GM12878 (cell line): ENCODE measurements around the gene SHQ1. TPM values are rescaled to one million over a fixed set of nuclear protein-coding genes. Genes with fewer than 3 reads are reported as not detected.

Experiments
- ATAC-seq: fragments of 200-7000 bp; cut with Tn5 transposase; 3 replicates; pipeline ENCODE4 v1.9.1; 2020; ENCODE audit warnings: mild to moderate bottlenecking, moderate library complexity
- BruUV-seq: library from RNA; stranded (reverse); fragments of 400-500 nt; replicated peaks from 2 replicates; lab custom pipeline; 2021; lab: Mats Ljungman, UMichigan
- CTCF ChIA-PET: fragments of 300-600 bp; sonication (Branson Sonifier 250); formaldehyde crosslinking; extraction: SDS; loops from one replicate; lab custom pipeline; 2021; ENCODE audit warnings: inconsistent platforms; lab: Yijun Ruan, JAX
- POLR2A ChIA-PET: fragments of 350-600 bp; formaldehyde crosslinking; extraction: SDS; loops from one replicate; lab custom pipeline; 2021; ENCODE audit warnings: inconsistent platforms; lab: Charles Lee
- RAD21 ChIA-PET: fragments of 300-600 bp; sonication (Branson Sonifier 250); formaldehyde crosslinking; loops from one replicate; lab custom pipeline; 2023; ENCODE audit warnings: antibody characterized with exemption; ENCODE audit not compliant: unreplicated experiment; lab: Charles Lee
- SMC1A ChIA-PET: fragments of 300-600 bp; sonication (Branson Sonifier 250); formaldehyde crosslinking; loops from one replicate; lab custom pipeline; 2023; ENCODE audit not compliant: unreplicated experiment, uncharacterized antibody; lab: Charles Lee
- DNase-seq: peaks from one replicate; pipeline ENCODE4 v3.0.0-alpha.2; 2011; ENCODE audit warnings: low read depth, low spot score
- FAIRE-seq: peaks from 3 replicates; lab custom pipeline; 2011; peaks lifted over from hg19 to GRCh38; lab: Jason Lieb, UNC
- H2AFZ ChIP-seq: 2 replicates; pipeline ENCODE4 v1.6.0; 2011; ENCODE audit warnings: low read depth, low read length, control low read depth; ENCODE audit not compliant: control insufficient read depth
- H3K27ac ChIP-seq: 2 replicates; pipeline ENCODE4 v1.5.1; 2011; ENCODE audit warnings: control low read depth; ENCODE audit not compliant: control insufficient read depth, insufficient read depth
- H3K27me3 ChIP-seq, 2 experiments: replicated peaks in 1 of 2; 2 replicates each; pipeline versions ENCODE4 v1.6.0 to v1.6.1; 2011; ENCODE audit warnings: low read length in 1 of 2; ENCODE audit not compliant: control insufficient read depth in 2 of 2, insufficient read depth in 2 of 2
- H3K36me3 ChIP-seq, 2 experiments: 2 replicates each; pipeline ENCODE4 v1.5.1; 2011; ENCODE audit warnings: low read length in 1 of 2; ENCODE audit not compliant: control insufficient read depth in 2 of 2, insufficient read depth in 2 of 2
- H3K4me1 ChIP-seq: 2 replicates; pipeline ENCODE4 v1.6.1; 2011; ENCODE audit warnings: mild to moderate bottlenecking, low read length, moderate library complexity, mixed read lengths; ENCODE audit not compliant: control insufficient read depth, insufficient read depth
- H3K4me2 ChIP-seq: 2 replicates; pipeline ENCODE4 v1.6.0; 2011; ENCODE audit warnings: control low read depth; ENCODE audit not compliant: control insufficient read depth, insufficient read depth
- H3K4me3 ChIP-seq: fragments of 200-600 bp; sonication (generic); 2 replicates; pipeline ENCODE4 v1.5.1; 2016
- H3K79me2 ChIP-seq: 2 replicates; pipeline ENCODE4 v1.6.0; 2011; ENCODE audit warnings: low read length; ENCODE audit not compliant: control insufficient read depth, insufficient read depth
- H3K9ac ChIP-seq: 2 replicates; pipeline ENCODE4 v1.8.0; 2011; ENCODE audit warnings: low read length, control low read depth, mixed read lengths; ENCODE audit not compliant: control insufficient read depth, insufficient read depth
- H3K9me3 ChIP-seq: replicated peaks from 3 replicates; pipeline ENCODE4 v1.5.1; 2011; ENCODE audit warnings: mild to moderate bottlenecking, low read length; ENCODE audit not compliant: control insufficient read depth, insufficient read depth
- H4K20me1 ChIP-seq: 2 replicates; pipeline ENCODE4 v1.6.0; 2011; ENCODE audit not compliant: control insufficient read depth, insufficient read depth
- BMI1 ChIP-seq: fragments of 450-650 bp; IDR thresholded peaks from 2 replicates; pipeline ENCODE4 v1.6.1; 2016; ENCODE audit warnings: mild to moderate bottlenecking, moderate library complexity, borderline replicate concordance
- CHD4 ChIP-seq: fragments of 200-600 bp; sonication (generic); IDR thresholded peaks from 2 replicates; pipeline ENCODE4 v1.6.1; 2016; ENCODE audit warnings: mild to moderate bottlenecking
- HDAC2 ChIP-seq: fragments of 200-600 bp; sonication (generic); IDR thresholded peaks from 2 replicates; pipeline ENCODE4 v1.6.1; 2017
- MTA3 ChIP-seq: IDR thresholded peaks from 2 replicates; pipeline ENCODE4 v1.6.1; 2012; ENCODE audit warnings: low read length, inconsistent platforms, borderline replicate concordance
- NFYA ChIP-seq: IDR thresholded peaks from 2 replicates; pipeline ENCODE4 v1.6.1; 2011; ENCODE audit warnings: low read depth, mild to moderate bottlenecking, low read length, improper control_type of control experiment, borderline replicate concordance
- SIX5 ChIP-seq: IDR thresholded peaks from 2 replicates; pipeline ENCODE4 v1.6.1; 2011; ENCODE audit warnings: mild to moderate bottlenecking, low read depth, low read length, moderate library complexity; ENCODE audit not compliant: severe bottlenecking
- TCF3 ChIP-seq: IDR thresholded peaks from 2 replicates; pipeline ENCODE4 v1.6.1; 2012; ENCODE audit warnings: low read depth, mild to moderate bottlenecking, low read length, borderline replicate concordance; ENCODE audit not compliant: insufficient read depth
- TCF7 ChIP-seq: IDR thresholded peaks from 2 replicates; pipeline ENCODE4 v1.6.1; 2014; ENCODE audit warnings: antibody characterized with exemption, borderline replicate concordance
- ZNF622 ChIP-seq: fragments of 450-650 bp; IDR thresholded peaks from 2 replicates; pipeline ENCODE4 v1.6.1; 2017; ENCODE audit warnings: mild to moderate bottlenecking, inconsistent platforms
- ZZZ3 ChIP-seq: IDR thresholded peaks from 2 replicates; pipeline ENCODE4 v1.6.1; 2011; ENCODE audit warnings: low read depth; ENCODE audit not compliant: control insufficient read depth, insufficient read length
- WGBS: methylation state at CpG from one replicate; pipeline ENCODE4 v1.1.6; 2016; ENCODE audit warnings: low lambda C conversion rate; ENCODE audit not compliant: insufficient replicate concordance, insufficient coverage; ENCODE audit errors: missing lambda C conversion rate; 5-methylcytosine and 5-hydroxymethylcytosine counted together
- in situ Hi-C: fragments of 300-500 bp; cut with MboI; formaldehyde crosslinking; loops from 9 replicates; pipeline ENCODE4 v1.14.3; 2018; ENCODE audit warnings: mixed read lengths
- intact Hi-C: fragments of 100-400 bp; cut with micrococcal nuclease; formaldehyde crosslinking; loops from one replicate; pipeline ENCODE4 v1.14.2; 2022; ENCODE audit not compliant: unreplicated experiment
- polyA plus RNA-seq, 11 experiments: library from polyadenylated mRNA; depleted of rRNA in 4 of 11; unstranded in 6 of 11; stranded (reverse) in 5 of 11; fragments of >200 nt; fragmentation: Nextera tagmentation in 4 of 11; fragmentation: Illumina TruSeq in 1 of 11; extraction: Ambion mirVana in 4 of 11; extraction: Trizol in 1 of 11; gene quantifications; 1 replicate in 1 of 11; 2 replicates in 10 of 11; pipeline versions ENCODE4 v1.2.1 to v1.2.3, GENCODE V29; 2011 to 2016; ENCODE audit warnings: inconsistent platforms in 2 of 11, missing spikeins in 2 of 11, low read depth in 1 of 11
- total RNA-seq, 4 experiments: library from RNA; depleted of rRNA in 3 of 4; stranded (reverse); fragments of >200 nt in 3 of 4; fragmentation: Illumina TruSeq in 1 of 4; extraction: Trizol in 1 of 4; gene quantifications; 2 replicates each; pipeline versions ENCODE4 v1.2.1 to v1.2.3, GENCODE V29; 2013 to 2021
- TF ChIP-seq, protein P1 (sequence below): fragments of 450-650 bp; formaldehyde crosslinking; IDR thresholded peaks from 2 replicates; pipeline ENCODE4 v1.4.0; 2020; ENCODE audit warnings: mild to moderate bottlenecking, moderate library complexity
- TF ChIP-seq, protein P2 (sequence below): fragments of 450-650 bp; IDR thresholded peaks from 2 replicates; pipeline ENCODE4 v1.6.1; 2017; ENCODE audit warnings: mild to moderate bottlenecking, low read depth, inconsistent platforms; ENCODE audit not compliant: poor library complexity, severe bottlenecking
- TF ChIP-seq, protein P3 (sequence below): fragments of 450-650 bp; IDR thresholded peaks from 2 replicates; pipeline ENCODE4 v1.6.1; 2017; ENCODE audit warnings: mild to moderate bottlenecking, moderate library complexity

SHQ1 gene
- total and polyA plus RNA-seq, 10 of the 15 experiments (the other 5 are each of a cell fraction or from before 2014, with no cell fraction given): 12.6 to 51.7 (median 24.5) TPM

GRCh38 chr3:72722930-72723726, 125.1 kb downstream of the SHQ1 start:
- ChIA-PET SMC1A (interaction anchor here (0.7 to 1.7 kb wide), 5 partner anchors 33 to 1172 kb away, joined by 3 to 6 read pairs (median 4); no protein-coding TSS in a partner anchor), RAD21 (interaction anchor here (0.6 to 1.6 kb wide), 8 partner anchors 14 to 1600 kb away, joined by 3 to 6 read pairs (median 3); no protein-coding TSS in a partner anchor), CTCF (interaction anchor here (0.6 to 2.0 kb wide), 5 partner anchors 57 to 849 kb away, joined by 3 to 12 read pairs (median 4); no protein-coding TSS in a partner anchor), POLR2A (no interaction called here)
- Histone ChIP-seq H3K9me3 (no peaks in the 10 kb centered on the region), H3K4me1 (peaks cover 8% of the 10 kb centered on the region; the same call in 1 of the 2 replicates), H3K9ac (no peak overlapping the region), H3K27ac (no peak overlapping the region; the same call in 1 of the 2 replicates), H3K4me3 (no peak overlapping the region), H4K20me1 (no peaks in the 10 kb centered on the region), H2AFZ (peak overlapping the region; percentile 3; the same call in 1 of the 2 replicates), H3K27me3 (no peaks in the 10 kb centered on the region), H3K36me3 (no peaks in the 10 kb centered on the region), H3K79me2 (no peaks in the 10 kb centered on the region), H3K4me2 (no peak overlapping the region)
- DNase-seq (peak; percentile 35), ATAC-seq (peak; percentile 97), FAIRE-seq (peak; percentile 94)
- in situ Hi-C loops (no loop called here), intact Hi-C loops (loop anchor here (2.0 kb wide), 1 partner anchor 40 kb away; no protein-coding TSS in a partner anchor)
- 23% methylated on average over 8 of the region's 8 CpGs for WGBS
- BruUV-seq: no TSS peak
- no peak for TF ChIP-seq TCF3
- TF ChIP-seq CHD4: no peak
- TF ChIP-seq TCF7: no peak
- TF ChIP-seq MTA3: no peak
- TF ChIP-seq ZZZ3: no peak
- no peak for TF ChIP-seq BMI1
- TF ChIP-seq ZNF622: no peak
- TF ChIP-seq, protein P1, sequence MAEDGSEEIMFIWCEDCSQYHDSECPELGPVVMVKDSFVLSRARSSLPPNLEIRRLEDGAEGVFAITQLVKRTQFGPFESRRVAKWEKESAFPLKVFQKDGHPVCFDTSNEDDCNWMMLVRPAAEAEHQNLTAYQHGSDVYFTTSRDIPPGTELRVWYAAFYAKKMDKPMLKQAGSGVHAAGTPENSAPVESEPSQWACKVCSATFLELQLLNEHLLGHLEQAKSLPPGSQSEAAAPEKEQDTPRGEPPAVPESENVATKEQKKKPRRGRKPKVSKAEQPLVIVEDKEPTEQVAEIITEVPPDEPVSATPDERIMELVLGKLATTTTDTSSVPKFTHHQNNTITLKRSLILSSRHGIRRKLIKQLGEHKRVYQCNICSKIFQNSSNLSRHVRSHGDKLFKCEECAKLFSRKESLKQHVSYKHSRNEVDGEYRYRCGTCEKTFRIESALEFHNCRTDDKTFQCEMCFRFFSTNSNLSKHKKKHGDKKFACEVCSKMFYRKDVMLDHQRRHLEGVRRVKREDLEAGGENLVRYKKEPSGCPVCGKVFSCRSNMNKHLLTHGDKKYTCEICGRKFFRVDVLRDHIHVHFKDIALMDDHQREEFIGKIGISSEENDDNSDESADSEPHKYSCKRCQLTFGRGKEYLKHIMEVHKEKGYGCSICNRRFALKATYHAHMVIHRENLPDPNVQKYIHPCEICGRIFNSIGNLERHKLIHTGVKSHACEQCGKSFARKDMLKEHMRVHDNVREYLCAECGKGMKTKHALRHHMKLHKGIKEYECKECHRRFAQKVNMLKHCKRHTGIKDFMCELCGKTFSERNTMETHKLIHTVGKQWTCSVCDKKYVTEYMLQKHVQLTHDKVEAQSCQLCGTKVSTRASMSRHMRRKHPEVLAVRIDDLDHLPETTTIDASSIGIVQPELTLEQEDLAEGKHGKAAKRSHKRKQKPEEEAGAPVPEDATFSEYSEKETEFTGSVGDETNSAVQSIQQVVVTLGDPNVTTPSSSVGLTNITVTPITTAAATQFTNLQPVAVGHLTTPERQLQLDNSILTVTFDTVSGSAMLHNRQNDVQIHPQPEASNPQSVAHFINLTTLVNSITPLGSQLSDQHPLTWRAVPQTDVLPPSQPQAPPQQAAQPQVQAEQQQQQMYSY: no peak
- TF ChIP-seq NFYA: no peak
- TF ChIP-seq HDAC2: no peak
- TF ChIP-seq, protein P2, sequence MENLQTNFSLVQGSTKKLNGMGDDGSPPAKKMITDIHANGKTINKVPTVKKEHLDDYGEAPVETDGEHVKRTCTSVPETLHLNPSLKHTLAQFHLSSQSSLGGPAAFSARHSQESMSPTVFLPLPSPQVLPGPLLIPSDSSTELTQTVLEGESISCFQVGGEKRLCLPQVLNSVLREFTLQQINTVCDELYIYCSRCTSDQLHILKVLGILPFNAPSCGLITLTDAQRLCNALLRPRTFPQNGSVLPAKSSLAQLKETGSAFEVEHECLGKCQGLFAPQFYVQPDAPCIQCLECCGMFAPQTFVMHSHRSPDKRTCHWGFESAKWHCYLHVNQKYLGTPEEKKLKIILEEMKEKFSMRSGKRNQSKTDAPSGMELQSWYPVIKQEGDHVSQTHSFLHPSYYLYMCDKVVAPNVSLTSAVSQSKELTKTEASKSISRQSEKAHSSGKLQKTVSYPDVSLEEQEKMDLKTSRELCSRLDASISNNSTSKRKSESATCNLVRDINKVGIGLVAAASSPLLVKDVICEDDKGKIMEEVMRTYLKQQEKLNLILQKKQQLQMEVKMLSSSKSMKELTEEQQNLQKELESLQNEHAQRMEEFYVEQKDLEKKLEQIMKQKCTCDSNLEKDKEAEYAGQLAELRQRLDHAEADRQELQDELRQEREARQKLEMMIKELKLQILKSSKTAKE: peak; percentile 69
- TF ChIP-seq, protein P3, sequence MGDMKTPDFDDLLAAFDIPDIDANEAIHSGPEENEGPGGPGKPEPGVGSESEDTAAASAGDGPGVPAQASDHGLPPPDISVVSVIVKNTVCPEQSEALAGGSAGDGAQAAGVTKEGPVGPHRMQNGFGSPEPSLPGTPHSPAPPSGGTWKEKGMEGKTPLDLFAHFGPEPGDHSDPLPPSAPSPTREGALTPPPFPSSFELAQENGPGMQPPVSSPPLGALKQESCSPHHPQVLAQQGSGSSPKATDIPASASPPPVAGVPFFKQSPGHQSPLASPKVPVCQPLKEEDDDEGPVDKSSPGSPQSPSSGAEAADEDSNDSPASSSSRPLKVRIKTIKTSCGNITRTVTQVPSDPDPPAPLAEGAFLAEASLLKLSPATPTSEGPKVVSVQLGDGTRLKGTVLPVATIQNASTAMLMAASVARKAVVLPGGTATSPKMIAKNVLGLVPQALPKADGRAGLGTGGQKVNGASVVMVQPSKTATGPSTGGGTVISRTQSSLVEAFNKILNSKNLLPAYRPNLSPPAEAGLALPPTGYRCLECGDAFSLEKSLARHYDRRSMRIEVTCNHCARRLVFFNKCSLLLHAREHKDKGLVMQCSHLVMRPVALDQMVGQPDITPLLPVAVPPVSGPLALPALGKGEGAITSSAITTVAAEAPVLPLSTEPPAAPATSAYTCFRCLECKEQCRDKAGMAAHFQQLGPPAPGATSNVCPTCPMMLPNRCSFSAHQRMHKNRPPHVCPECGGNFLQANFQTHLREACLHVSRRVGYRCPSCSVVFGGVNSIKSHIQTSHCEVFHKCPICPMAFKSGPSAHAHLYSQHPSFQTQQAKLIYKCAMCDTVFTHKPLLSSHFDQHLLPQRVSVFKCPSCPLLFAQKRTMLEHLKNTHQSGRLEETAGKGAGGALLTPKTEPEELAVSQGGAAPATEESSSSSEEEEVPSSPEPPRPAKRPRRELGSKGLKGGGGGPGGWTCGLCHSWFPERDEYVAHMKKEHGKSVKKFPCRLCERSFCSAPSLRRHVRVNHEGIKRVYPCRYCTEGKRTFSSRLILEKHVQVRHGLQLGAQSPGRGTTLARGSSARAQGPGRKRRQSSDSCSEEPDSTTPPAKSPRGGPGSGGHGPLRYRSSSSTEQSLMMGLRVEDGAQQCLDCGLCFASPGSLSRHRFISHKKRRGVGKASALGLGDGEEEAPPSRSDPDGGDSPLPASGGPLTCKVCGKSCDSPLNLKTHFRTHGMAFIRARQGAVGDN: no peak; the same call in 1 of the 2 replicates
- no peak for TF ChIP-seq SIX5
